GM23248 (cell line): Measurements from ENCODE around the gene FGGY.

Experiments
- EZH2 ChIP-seq: fragments of 200-600 bp; sonication (generic); IDR thresholded peaks from 2 replicates; pipeline ENCODE4 v1.6.1; 2018; ENCODE audit warnings: antibody characterized with exemption, mild to moderate bottlenecking; ENCODE audit not compliant: insufficient read depth, poor library complexity, severe bottlenecking
- EZH2phosphoT487 ChIP-seq: fragments of 200-600 bp; sonication (generic); IDR thresholded peaks from 2 replicates; pipeline ENCODE4 v1.6.1; 2018; ENCODE audit warnings: antibody characterized with exemption, moderate library complexity, mild to moderate bottlenecking, low read depth; ENCODE audit not compliant: insufficient read depth

- TF ChIP-seq EZH2phosphoT487 (no peak), EZH2 (no peak)
Observed at GRCh38 chr1:59428828-59429227, 131.9 kb downstream of the FGGY start.
